CD4-positive, alpha-beta T cell treated with Interleukin-17A for 1 hour (primary cell): Measurements from ENCODE around the gene AZU1.

Source experiments
- DNase-seq: peaks from one replicate; pipeline ENCODE4 v3.0.0-alpha.2; 2020

The AZU1 gene

GRCh38 chr19:827710-828321 is at the start of gene AZU1:
AZU1 (plus strand) TSS chr19:827837; CDS start chr19:827847, 10 bp downstream.
- no peak for DNase-seq

GRCh38 chr19:778910-779653 is 48.6 kb upstream of the AZU1 start:
- DNase-seq: no peak

GRCh38 chr19:780935-781334 is 46.7 kb upstream of the AZU1 start:
- DNase-seq: no peak

- DNase-seq: no peak
These were observed 45.8 kb upstream of the AZU1 start for GRCh38 chr19:781800-782184.

- no peak for DNase-seq
These were observed 45.3 kb upstream of the AZU1 start for GRCh38 chr19:782185-782877.

- DNase-seq: no peak
These were observed 44.6 kb upstream of the AZU1 start for GRCh38 chr19:782878-783668.

- DNase-seq: no peak
These were observed 43.1 kb upstream of the AZU1 start for GRCh38 chr19:784541-784940.

- no peak for DNase-seq
These were observed 40.1 kb upstream of the AZU1 start for GRCh38 chr19:787536-787935.

GRCh38 chr19:788686-788982 is 39.0 kb upstream of the AZU1 start:
- no peak for DNase-seq

- DNase-seq: no peak
These were observed 38.5 kb upstream of the AZU1 start for GRCh38 chr19:788983-789700.

- DNase-seq: no peak
These were observed 38.0 kb upstream of the AZU1 start for GRCh38 chr19:789701-790060.

- DNase-seq: no peak
These were observed 36.5 kb upstream of the AZU1 start for GRCh38 chr19:791007-791566.

- no peak for DNase-seq
These were observed 35.9 kb upstream of the AZU1 start for GRCh38 chr19:791567-792305.

- DNase-seq: no peak
These were observed 35.2 kb upstream of the AZU1 start for GRCh38 chr19:792306-792885.

- no peak for DNase-seq
These were observed 33.8 kb upstream of the AZU1 start for GRCh38 chr19:793806-794205.

GRCh38 chr19:795073-795611 is 32.5 kb upstream of the AZU1 start:
- DNase-seq: no peak

GRCh38 chr19:795691-796581 is 31.7 kb upstream of the AZU1 start:
- no peak for DNase-seq

GRCh38 chr19:796692-797527 is 30.7 kb upstream of the AZU1 start, which contains the start of gene PTBP1:
PTBP1 (plus strand) TSS chr19:797452; CDS start chr19:797498, 46 bp downstream.
- DNase-seq: peak; percentile 100
